ENCODE results near the gene PIAS1. TPM values are rescaled to one million over a fixed set of nuclear protein-coding genes. Genes with fewer than 3 reads are reported as not detected.
A peak's percentile ranks its signal among the peaks of the same experiment; 100 is the strongest.
"Not testable (repeated sequence)": the region's sequence is repeated elsewhere in the genome, so short reads cannot be mapped to it uniquely, and the experiment has no call there.

Gene PIAS1
- total RNA-seq, 1 donor from 2014 or later: 40.6 TPM

GRCh38 chr15:68210409-68210756, 156.3 kb downstream of the PIAS1 start:
- TF ChIP-seq CTCF (IDR thresholded peaks at IDR 0.05): no peak
- Mint-ChIP-seq H3K4me1 (ENCODE audit: unreplicated experiment) (no peaks in the 10 kb centered on the region), H3K4me3 (ENCODE audit: unreplicated experiment) (no peak overlapping the region), H3K36me3 (ENCODE audit: unreplicated experiment) (no peaks in the 10 kb centered on the region), H3K27me3 (ENCODE audit: unreplicated experiment) (no peaks in the 10 kb centered on the region), H3K27ac (ENCODE audit: unreplicated experiment) (no peak overlapping the region), H3K9me3 (ENCODE audit: unreplicated experiment) (no peaks in the 10 kb centered on the region)
- no peak for DNase-seq (ENCODE audit: extremely low spot score, unreplicated experiment)

- DNase-seq (ENCODE audit: extremely low spot score, unreplicated experiment): peak; percentile 90
- H3K27me3 Mint-ChIP-seq (ENCODE audit: unreplicated experiment): no peaks in the 10 kb centered on the region
- peak; percentile 88 for TF ChIP-seq CTCF (IDR thresholded peaks at IDR 0.05)
- H3K27ac Mint-ChIP-seq (ENCODE audit: unreplicated experiment): no peak overlapping the region
- no peak overlapping the region for H3K4me3 Mint-ChIP-seq (ENCODE audit: unreplicated experiment)
- H3K4me1 Mint-ChIP-seq (ENCODE audit: unreplicated experiment): no peaks in the 10 kb centered on the region
- no peaks in the 10 kb centered on the region for H3K9me3 Mint-ChIP-seq (ENCODE audit: unreplicated experiment)
- H3K36me3 Mint-ChIP-seq (ENCODE audit: unreplicated experiment): no peaks in the 10 kb centered on the region
Measured at GRCh38 chr15:68210821-68211655, 156.9 kb downstream of the PIAS1 start.

- no peaks in the 10 kb centered on the region for H3K27me3 Mint-ChIP-seq (ENCODE audit: unreplicated experiment)
- no peak for DNase-seq (ENCODE audit: extremely low spot score, unreplicated experiment)
- no peak overlapping the region for H3K4me3 Mint-ChIP-seq (ENCODE audit: unreplicated experiment)
- no peak for TF ChIP-seq CTCF (IDR thresholded peaks at IDR 0.05)
- peaks cover 2% of the 10 kb centered on the region for H3K36me3 Mint-ChIP-seq (ENCODE audit: unreplicated experiment)
- no peaks in the 10 kb centered on the region for H3K4me1 Mint-ChIP-seq (ENCODE audit: unreplicated experiment)
- no peak overlapping the region for H3K27ac Mint-ChIP-seq (ENCODE audit: unreplicated experiment)
- no peaks in the 10 kb centered on the region for H3K9me3 Mint-ChIP-seq (ENCODE audit: unreplicated experiment)
Measured at GRCh38 chr15:68211656-68212320, 157.7 kb downstream of the PIAS1 start.

- not testable (repeated sequence) for DNase-seq (ENCODE audit: extremely low spot score, unreplicated experiment); H3K4me3 Mint-ChIP-seq (ENCODE audit: unreplicated experiment); H3K27me3 Mint-ChIP-seq (ENCODE audit: unreplicated experiment); H3K36me3 Mint-ChIP-seq (ENCODE audit: unreplicated experiment); H3K9me3 Mint-ChIP-seq (ENCODE audit: unreplicated experiment); H3K4me1 Mint-ChIP-seq (ENCODE audit: unreplicated experiment); H3K27ac Mint-ChIP-seq (ENCODE audit: unreplicated experiment)
Measured at GRCh38 chr15:68213491-68213845, 159.4 kb downstream of the PIAS1 start.

GRCh38 chr15:68213991-68214837, 160.1 kb downstream of the PIAS1 start:
- Mint-ChIP-seq H3K27me3 (ENCODE audit: unreplicated experiment) (no peaks in the 10 kb centered on the region), H3K4me1 (ENCODE audit: unreplicated experiment) (no peaks in the 10 kb centered on the region), H3K4me3 (ENCODE audit: unreplicated experiment) (no peak overlapping the region), H3K36me3 (ENCODE audit: unreplicated experiment) (peaks cover 2% of the 10 kb centered on the region), H3K9me3 (ENCODE audit: unreplicated experiment) (no peaks in the 10 kb centered on the region), H3K27ac (ENCODE audit: unreplicated experiment) (peak overlapping the region; percentile 8)
- DNase-seq (ENCODE audit: extremely low spot score, unreplicated experiment): no peak
- TF ChIP-seq CTCF (IDR thresholded peaks at IDR 0.05): no peak
